Activated CD8-positive, alpha-beta memory T cell treated with anti-CD3 and anti-CD28 coated beads, Interleukin-2, amount 50 U/mL, for 1 hour (primary cell): Measurements from ENCODE around the gene OSTF1.

ENCODE experiments used
- DNase-seq: peaks from one replicate; pipeline ENCODE4 v3.0.0-alpha.2; 2020; ENCODE audit errors: extremely low read depth

The OSTF1 gene

DNA sequence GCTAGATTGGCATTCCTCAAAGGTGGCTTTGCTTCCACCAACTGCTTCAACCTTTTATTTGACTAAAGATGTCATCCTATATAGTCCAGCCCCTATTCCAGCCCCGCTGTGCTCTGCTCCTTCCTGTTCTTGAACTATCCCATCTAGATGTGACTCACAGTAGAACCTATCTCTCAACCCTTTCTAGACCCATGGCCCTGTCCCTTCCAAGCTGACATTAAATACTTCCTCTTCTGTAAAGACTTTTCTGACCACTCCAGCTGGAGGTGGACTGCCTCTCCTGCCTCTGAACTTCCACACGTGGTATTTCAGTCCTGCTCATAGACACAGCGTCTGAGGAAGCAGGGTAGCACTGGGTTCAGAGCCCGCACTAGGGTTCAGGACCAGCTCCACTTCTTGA, 32.4 kb downstream of the OSTF1 start:
- no peak for DNase-seq

- no peak for DNase-seq
These were observed 33.7 kb downstream of the OSTF1 start for GRCh38 chr9:75121914-75122558.

GRCh38 chr9:75123696-75124095, 35.4 kb downstream of the OSTF1 start:
- DNase-seq: no peak

- no peak for DNase-seq
These were observed 40.2 kb downstream of the OSTF1 start for GRCh38 chr9:75128535-75128934.

DNA sequence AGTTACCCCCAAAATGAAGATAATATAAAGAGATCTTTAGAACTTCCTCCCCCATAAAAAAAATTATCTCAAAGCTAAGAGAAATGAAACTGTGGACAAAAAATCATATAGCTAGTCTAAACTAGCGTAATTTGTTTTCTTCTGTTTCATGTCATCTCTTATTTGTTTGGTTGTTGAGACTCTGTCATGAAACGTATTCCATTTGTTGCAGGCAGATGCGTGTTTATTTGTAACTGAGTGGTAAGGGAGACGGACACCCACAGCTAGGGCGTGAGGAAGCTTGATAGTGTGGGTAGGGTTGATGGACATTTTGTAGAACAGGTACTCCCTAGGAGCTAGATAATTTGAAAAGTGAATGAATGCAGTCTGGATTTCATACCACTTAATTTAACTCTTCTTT, 41.9 kb downstream of the OSTF1 start:
- DNase-seq: no peak

DNA sequence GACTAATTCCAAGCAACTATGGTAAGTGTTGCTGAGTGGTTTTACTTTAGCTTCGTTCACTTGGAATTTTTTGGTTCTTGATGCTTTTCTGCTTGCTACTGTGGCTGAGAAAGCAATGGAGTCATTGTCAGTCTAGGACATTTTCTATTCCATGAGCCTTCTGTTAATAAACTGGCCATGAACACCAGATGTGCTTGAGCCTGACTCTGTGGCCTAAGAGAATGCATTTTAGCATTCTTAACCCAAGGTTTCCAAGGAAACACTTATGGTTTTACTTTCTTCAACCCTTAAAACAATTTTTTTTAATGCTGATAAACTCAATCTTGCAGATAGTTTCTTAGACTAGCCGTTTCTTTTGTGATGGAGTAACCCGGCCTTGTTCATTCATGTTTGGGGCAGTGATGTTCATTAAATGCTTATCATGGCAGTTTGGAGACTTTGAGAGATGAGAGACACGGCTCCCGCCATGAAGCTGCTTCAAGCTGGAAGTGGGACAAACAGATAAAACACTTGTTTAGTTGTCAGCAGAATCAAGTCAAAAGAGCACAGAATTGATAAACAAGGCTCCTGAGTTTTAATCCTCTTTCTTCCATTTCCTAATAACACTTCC, 42.4 kb downstream of the OSTF1 start:
- DNase-seq: no peak

- DNase-seq: no peak
These were observed 43.4 kb downstream of the OSTF1 start for GRCh38 chr9:75131700-75132099.

DNA sequence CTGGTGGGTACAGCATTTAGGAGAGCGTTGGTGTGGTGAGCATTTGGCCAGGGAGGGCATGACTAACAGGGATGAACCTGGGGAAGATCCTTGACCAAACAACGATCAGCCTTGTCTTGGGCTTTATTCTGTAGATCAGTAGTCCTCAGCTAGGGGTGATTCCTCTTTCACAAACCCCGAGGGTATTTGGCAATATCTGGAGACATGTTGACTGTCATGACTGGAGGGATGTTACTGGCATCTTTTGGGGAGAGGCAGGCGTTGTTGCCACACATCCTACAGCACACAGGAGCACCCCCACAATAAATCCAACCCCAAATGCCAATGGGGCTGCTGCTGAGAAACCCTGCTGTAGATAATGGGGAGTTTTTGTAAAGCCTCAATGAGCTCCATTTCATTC, 43.9 kb downstream of the OSTF1 start:
- DNase-seq: no peak

- no peak for DNase-seq
These were observed 45.1 kb downstream of the OSTF1 start for GRCh38 chr9:75133396-75133795.

DNA sequence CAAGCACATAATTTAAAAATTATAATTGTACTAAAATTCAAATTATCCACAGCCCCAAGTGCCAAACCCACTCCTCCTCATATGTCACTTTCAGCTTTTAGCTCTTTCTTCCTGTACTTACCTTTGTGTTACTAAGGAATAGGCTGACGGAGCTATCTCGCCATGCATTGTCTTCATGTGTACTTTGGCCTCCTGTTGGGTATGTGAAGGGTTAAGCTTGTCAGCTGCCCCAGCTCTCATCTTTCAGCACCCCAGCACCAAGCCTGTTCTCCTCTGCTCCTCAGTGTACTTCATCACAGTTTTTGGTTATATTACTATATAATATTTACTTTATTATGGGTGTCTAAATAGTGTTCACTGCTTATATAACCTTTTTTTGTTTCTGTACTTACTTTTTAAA, 46.2 kb downstream of the OSTF1 start:
- no peak for DNase-seq

DNA sequence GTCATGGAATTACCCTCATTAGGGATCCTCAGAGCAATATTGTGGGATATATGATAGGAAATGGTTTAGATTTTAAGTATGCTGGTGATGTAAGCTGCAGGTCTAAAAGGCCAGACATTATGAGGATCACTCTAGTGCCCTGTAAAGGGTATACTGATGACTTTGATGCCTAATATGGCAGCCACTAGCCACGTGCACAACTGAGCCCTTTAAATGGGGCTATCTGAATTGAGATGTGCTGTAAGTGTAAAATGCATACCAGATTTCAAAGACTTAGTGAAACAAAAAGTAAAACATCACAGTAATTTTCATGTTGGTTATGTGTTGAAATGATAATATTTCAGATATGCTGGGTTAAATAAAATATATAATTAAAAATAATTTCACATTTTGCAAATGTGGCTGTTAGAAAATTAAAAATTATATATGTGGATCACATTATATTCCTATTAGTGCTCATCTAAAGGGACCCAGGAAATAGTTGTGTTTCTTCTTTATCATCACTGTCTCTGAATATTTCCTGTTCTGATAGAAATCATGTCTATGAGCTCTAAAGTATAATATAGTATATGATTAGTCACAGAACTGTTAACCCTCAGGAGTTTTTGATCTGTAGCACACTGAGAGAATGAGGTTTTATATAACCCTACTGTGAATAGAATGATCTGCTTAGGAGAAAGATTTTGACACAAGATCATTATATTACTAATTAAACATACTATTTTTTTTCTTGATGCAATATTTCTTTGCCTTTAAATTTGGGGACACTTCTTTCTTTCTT, 50.1 kb downstream of the OSTF1 start:
- no peak for DNase-seq

- DNase-seq: no peak
These were observed 50.9 kb downstream of the OSTF1 start for GRCh38 chr9:75139201-75139600.

DNA sequence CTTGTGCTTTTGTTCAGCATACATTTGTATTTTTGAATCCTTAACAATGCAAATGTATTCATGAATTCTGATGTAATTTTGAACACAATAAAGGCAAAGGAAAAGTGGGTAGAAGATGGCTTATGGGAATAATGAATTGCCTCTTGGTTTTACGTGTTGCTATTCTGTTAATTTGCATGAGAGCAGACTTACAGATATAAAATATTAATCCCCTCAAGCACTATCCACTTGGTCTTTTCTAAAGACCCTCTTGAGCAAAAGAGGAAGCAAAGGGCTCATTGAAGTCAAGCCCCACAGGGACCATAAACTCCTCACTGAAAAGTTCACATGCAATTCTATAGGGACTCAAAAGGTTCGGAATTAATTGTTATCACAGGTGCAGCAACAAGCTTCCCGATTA, 51.9 kb downstream of the OSTF1 start:
- DNase-seq: no peak

- no peak for DNase-seq
These were observed 53.9 kb downstream of the OSTF1 start for GRCh38 chr9:75142202-75142601.

DNA sequence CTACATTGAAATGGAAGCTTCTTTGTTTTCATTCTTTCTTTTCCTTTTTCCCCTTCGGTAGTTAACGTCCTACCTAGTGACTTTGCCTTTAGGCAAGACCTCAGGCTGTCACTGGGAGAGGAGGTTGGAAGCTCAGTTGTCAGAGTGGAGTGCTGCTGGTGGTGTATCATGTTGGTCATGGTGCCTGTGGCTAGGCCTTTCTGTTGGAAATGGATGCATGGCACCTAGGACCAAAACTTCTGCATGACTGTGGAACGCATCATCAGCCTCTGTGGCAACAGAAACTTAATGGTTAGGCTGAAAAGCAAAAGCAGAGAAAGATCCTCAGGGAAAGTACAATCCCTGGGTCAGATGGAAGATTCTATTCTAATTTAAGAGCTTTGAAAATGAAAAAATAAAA, 57.9 kb downstream of the OSTF1 start:
- no peak for DNase-seq

DNA sequence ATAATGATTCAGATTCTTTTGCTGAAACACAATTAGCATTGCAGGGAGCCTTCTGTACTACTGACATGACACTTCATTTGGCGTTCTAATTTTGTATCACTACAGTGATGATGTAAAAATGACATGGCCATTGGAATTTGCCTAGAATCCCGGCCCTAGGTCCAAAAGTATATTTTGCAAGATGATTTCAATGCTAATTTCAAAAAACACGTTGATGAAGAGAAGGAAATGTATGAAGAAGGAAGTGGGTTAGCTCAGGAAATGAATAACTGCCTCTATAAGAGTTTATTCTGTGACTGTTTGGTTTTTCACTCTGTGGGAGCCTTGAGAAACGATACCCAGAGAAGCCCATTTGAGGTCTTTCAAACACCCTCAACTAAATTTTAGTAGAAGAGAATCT, 59.3 kb downstream of the OSTF1 start:
- no peak for DNase-seq

DNA sequence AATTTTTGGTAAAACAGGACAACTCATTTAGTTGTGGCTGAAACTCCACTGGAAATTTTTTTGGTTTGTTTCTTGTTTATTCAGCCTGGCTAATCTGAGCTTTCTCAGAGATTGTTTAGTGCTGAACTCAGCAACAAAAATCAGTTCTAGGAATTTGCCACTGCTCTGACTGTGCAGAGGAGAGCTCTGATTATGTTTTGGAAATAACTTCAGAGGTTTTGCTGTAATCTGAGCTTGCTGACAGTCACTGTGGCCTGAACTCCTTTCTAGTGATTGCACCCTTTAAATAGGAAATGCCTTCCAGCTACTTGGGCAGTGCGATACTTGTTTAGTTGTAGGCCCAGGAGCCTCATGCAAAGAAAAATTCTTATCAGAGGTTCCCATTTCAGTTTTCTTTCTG, 60.2 kb downstream of the OSTF1 start:
- no peak for DNase-seq

DNA sequence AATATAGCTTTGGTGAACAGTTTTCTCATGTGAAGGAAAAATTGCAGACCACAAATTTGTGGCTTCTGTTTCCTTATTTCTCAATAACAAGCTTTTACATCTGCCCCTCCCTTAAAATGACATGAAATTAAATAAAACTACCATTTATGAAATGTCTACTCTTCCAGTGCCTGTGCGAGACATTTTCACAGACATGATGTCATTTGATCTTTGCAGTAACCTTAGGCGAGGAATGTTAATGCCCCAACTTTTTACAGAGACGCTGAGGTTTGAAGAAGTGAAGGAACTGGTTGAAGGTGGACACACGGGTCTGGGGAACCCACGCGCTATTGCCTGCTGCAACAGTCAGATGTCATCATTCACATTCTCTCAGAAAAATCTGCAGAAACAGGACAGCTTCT, 61.5 kb downstream of the OSTF1 start:
- DNase-seq: no peak

- no peak for DNase-seq
These were observed 62.2 kb downstream of the OSTF1 start for GRCh38 chr9:75150512-75150911.

- peak; percentile 19 for DNase-seq
These were observed 64.1 kb downstream of the OSTF1 start for GRCh38 chr9:75152416-75152815.

DNA sequence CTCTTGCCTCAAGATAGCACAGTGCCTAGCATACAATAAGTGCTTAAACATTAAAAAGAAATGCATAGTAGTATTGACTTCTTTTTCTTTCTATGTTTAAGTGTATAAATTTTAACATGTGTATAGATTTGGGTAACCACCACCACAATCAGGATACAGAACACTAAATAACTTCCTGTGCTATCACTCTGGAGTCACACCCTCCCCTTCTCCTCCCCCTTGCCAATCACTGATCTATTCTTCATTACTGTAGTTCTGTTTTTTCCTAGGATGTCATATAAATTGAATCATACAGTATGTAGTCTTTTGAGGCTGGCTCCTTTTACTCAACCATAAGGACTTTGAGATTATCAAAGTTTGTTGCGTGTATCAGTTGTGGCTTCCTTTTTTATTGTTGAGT, 68.5 kb downstream of the OSTF1 start:
- no peak for DNase-seq

- DNase-seq: no peak
These were observed 73.0 kb downstream of the OSTF1 start for GRCh38 chr9:75161116-75161857.

GRCh38 chr9:75163764-75164163, 75.5 kb downstream of the OSTF1 start:
- no peak for DNase-seq
